SK-N-MC (cell line): ENCODE data around the gene R3HDM4.

ENCODE experiments used
- EZH2 ChIP-seq: fragments of 200-600 bp; sonication (generic); IDR thresholded peaks from one replicate; pipeline ENCODE4 v1.6.1; 2017; ENCODE audit warnings: antibody characterized with exemption
- FOXP2 ChIP-seq: optimal IDR thresholded peaks from 2 replicates; pipeline ENCODE3; 2011; ENCODE audit warnings: mild to moderate bottlenecking, moderate library complexity; ENCODE audit not compliant: insufficient read depth; ENCODE audit errors: extremely low read length, control extremely low read depth
- POLR2AphosphoS5 ChIP-seq: IDR thresholded peaks from 2 replicates; pipeline ENCODE4 v1.6.1; 2012; ENCODE audit warnings: mild to moderate bottlenecking, low read depth, low read length, borderline replicate concordance

DNA sequence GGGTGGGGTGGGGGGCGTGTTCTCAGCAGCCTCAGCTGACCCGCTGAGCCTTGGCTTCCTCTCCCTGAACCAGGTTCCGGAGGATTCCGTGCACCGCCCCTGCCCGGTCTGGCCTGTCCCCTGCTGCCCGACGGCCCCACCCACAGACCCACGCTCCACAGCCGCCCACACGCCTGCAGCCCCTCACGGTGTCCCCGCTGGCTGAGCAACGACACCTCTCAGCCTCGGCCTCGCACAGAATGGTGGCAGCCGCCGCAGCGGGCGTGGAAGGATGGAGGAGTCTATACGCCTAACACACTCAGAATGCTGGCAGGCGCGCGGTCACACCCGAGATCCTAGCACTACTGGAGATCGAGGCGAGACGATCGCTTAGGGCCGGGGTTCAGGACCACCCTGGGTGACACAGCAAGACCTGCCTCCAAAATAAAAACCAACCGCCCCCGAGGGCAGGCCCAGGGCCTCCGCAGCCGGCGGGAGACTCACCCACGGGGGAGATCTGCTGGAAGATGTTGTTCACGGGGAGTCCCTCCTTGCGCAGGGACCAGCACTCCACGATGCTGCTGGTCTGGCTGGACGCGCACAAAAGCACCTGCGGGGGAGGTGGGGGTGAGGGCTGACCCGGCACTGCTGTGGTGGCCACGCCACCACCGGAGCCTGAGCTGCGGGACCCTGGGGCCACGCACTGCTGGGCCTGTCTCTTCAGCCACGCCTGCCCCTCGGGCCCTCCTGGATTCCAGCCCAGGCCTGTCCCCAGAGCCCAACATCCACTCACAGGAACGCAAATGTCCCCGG lies 28.4 kb downstream of the R3HDM4 start:
- TF ChIP-seq POLR2AphosphoS5: no peak
- no peak for TF ChIP-seq EZH2
- TF ChIP-seq FOXP2: no peak
